NCI-H526 (cell line): ENCODE measurements around the gene NEXMIF.
A peak's percentile ranks its signal among the peaks of the same experiment; 100 is the strongest.
"Not testable (repeated sequence)": the region's sequence is repeated elsewhere in the genome, so short reads cannot be mapped to it uniquely, and the experiment has no call there.

Experiments used
- DNase-seq, 2 experiments: peaks; one replicate each; lab custom pipeline; 2025; lab: John Stamatoyannopoulos, UW

The NEXMIF gene

DNA sequence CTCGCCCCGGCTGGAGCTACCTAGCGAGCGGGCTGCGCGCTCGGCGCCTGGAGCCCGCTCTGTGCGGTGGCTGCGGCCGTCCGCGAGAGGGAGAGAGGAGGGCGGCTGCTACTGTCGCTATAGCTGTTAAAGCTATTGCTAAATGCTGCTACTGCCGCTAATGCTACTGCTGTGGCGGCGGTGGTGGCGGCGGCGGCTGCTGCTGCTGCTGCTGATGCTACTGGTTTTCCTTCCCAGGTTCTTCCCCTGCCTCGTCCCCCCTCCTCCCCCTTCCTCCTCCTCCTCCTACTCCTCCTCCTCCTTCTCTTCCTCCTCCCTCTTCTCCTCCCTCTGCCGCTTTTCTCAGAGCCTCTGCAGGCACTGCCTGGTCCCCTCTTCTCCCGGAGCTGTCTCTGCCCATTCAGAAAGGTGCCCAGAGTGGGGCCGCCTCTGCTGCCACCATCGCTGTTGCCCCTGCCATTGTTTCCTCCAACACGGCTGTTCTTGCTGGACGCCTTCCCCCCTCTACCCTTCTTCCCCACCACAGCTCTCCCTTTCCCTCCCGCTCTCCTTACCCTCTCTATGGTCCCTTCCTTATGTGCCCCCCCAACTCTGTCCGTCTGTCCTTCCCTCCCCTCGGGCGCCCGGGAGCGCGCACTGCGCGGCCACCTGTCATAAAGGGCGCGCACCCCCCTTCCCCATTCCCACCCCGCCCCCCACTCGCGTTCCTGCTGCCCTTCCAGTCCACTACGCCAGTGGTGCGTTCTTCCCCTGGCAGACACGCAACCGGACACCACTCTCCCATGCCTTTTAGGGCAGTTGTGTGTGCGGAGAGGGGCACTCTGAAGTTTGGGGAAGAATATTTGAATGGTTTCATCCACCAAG, at the start of gene NEXMIF:
Gene NEXMIF, minus strand, starts transcription at position 228 of the 864 bp plus-strand sequence.
- DNase-seq: no peak

DNA sequence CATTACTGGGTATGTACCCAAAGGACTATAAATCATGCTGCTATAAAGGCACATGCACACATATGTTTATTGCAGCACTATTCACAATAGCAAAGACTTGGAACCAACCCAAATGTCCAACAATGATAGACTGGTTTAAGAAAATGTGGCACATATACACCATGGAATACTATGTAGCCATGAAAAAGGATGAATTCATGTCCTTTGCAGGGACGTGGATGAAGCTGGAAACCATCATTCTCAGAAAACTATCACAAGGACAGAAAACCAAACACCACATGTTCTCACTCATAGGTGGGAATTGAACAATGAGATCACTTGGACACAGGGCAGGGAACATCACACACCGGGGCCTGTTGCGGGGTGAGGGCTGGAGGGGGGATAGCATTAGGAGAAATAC, 36.7 kb upstream of the NEXMIF start:
- not testable (repeated sequence) for DNase-seq

DNA sequence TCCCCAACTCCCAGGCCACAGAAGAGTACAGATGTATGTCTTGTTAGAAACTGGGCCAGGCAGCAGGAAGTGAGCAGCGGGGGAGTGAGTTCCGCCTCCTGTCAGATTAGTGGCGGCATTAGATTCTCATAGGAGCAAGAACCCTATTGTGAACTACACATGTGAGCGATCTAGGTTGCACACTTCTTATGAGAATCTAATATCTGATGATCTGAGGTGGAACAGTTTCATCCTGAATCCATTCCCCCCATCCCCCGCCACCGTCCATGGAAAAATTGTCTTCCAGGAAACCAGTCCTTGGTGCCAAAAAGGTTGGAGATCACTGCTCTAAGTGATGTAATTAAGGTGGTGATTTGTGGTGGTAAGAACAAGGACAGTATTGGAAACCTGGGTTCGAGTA, 24.5 kb upstream of the NEXMIF start:
- no peak for DNase-seq

DNA sequence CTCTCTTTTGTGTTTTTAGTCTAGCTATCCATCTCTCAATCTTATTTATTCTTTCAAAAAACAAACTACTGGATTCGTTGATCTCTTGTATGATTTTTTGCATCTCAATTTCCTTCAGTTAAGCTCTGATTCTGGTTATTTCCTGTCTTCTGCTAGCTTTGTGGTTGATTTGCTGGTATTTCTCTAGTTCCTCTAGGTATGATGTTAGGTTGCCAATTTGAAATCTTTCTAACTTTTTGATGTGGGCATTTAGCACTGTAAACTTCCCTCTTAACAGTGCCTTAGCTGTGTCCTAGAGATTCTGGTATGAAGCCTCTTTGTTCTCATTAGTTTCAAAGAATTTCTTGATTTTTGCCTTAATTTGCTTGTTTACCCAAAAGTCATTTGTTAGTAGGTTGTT, 15.2 kb upstream of the NEXMIF start:
- no peak for DNase-seq

DNA sequence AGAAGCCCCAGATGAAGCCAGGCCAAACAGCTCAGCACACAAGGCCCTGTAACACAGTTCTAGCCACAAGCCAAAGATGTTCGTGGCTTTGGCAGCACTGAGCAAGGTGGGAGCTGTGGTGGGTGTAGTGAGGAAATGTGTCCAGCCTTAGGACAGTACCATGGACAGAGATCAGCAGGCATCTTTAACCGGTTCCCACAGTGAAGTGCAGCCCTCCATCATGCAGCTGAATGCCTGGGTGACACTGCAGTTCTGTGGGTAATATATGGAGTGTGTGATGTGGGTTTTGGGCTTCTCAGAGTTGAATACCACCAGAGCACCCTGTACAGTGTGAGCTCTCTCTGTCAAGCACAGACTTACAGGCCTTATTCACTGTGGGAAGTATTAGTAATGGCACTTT, 6.0 kb upstream of the NEXMIF start:
- DNase-seq: no peak

DNA sequence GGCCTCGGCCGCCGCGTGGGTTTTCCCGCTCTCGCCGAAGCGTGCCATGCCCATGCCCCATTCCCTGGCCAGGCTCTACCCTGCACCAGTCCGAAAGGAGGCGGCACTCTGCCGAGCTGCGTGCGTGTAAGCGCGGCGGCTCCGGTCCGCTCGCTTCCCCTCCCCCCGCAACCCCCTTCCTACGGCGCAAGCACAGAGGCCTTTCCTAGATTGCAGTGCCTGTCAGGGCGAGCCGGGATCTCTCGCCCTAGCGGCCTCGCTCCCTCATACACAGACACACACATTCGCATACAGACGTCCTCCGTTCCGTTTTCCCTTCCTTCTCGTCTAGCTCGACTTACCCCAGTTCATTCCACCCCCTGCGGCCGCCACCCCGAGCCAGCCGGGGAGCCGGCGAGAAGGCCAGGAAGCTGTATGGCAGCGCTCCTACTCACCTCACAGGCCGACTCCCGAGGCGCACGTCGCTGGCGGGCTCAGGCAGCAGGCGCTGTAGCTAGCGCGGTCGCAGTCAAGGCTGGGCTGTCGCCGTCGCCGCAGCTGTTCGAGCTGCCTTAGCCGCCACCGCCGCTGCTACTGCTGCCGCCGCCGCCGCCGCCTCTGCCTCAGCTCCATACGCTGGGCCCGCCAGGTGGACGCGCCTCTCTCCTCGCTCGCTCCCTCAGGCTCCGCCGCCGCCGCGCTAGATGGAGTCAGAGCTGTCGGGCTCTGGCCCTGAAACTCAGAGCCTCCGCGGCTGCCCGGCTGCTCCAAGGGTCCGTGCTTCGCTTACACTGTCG, 615 bp downstream of the NEXMIF start:
- DNase-seq: peak; percentile 26 to 87

DNA sequence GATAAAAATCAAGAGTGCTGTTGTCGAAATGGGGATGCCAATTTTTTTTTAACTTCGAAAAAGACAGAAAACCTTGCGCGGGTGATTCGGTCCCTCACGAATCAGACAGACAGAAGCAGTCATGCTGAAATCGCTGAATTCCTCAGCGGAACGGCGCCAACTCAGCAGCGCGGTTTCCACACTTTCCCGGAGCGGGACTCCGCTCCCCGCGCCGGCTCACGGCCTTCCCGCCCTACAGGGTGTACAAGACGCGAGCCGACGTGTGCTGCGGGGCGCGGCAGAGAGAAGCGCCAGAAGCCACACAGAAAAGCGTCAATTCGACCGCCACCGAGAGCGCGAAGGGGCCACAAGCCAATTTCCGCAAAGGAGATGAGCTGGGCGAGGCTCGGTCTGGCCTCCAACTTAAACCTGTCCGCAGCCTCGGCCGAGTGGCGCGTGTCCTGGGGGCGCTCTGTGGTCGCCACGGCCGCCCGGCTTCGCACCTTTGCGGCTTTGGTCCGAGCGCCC, 1.3 kb downstream of the NEXMIF start:
- no peak for DNase-seq

DNA sequence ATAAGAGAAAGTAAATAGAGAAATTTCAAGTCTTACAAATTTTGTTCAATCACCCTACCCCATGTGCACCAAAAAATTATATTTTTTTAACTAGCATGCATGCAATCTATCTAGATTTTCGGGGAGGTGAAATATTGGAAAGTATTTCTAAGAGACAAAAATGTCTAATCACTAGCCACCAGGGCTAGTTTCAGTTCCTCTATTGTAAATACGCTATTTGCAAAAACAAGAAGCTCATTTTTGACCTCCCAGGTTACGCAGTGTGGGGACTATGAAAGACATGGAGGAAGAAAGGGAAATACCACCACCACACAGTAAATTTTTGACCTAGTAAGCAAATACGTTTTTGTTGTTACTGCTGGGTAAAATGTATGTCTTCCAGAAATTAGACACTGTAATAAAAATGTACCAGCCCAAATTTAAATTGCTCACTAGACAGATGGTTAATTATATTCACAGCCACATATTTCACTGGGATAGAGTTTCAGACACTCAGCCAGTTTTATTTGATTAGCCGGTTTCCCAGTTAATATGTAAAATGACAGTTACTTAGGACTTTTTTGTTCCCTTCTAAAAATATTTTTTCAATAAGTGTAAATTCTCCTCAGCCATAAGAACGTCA, 2.2 kb downstream of the NEXMIF start:
- peak in 1 of 2 experiments; percentile 4 for DNase-seq

DNA sequence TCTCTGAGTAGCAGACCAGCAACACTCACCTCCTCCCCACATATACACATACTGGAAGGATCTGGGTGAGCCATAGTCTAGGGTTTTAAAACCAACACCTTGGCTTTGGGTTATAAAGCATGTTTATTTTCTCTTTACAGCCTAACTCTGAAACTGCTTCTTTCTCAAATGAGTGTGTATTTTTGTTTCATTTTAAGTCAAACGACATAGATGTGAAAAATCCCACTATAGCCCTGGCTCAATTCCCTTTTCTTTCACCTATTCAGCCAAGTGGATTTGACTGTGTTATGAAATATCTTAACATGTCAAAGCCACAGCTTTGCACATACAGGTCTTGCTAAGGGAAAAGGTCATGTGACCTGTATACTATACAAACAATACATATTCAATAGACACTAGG, 13.8 kb downstream of the NEXMIF start:
- DNase-seq: no peak

DNA sequence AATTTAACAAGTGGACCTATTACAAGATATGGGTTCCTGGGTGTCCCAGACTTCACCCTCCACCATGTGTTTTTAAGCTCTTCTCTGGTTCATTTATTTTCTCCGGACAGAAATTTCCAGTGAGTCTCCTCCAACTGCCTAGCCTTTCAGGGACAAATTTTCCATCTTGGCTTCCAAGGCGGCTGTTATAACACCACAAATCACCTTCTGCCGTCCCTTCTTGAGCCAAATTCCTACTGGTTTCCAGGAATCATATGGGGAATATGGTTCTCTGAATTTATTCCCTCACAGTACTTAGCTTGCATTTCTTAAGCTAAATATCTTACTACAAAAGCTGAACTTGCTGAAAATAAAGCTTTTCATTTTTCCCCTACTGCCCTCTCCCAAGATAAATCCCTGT, 18.8 kb downstream of the NEXMIF start:
- DNase-seq: no peak

DNA sequence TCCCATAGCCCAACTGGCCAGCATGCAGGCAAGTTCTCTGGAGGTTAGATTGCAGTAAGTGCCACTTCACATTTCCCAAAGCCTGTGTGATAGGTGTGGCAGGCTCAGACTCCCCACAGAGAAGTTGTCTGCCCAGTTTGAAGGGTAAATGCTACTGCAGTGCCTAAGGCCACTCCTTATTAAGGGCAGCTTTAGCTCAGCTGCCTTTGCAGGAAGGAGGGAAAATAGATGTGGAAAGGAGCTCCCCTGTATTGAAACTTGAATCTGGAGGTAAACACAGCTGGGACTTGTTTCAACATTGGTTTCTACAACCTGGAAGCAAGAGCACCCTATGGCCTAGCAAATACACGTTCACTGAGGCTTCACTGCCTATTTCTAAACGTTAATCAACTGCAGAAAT, 22.4 kb downstream of the NEXMIF start:
- no peak for DNase-seq

DNA sequence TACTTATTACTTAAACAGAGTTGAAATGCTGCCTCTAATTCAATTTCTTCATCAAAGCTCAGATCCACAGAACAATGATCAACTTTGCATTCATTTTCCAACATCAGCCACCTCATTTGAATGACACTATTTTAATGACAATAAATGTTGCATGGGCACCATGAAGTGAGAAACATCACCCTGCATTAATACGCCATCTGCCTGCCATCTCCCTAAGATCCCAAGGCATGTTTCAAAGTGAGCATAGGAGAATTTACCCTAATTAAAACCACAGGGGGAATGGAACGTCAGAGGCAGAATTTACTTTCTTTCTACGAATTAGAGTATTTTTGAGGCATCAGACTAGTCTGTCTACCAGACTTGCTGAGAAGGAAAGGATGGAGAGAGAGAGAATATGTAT, 32.7 kb downstream of the NEXMIF start:
- no peak for DNase-seq

DNA sequence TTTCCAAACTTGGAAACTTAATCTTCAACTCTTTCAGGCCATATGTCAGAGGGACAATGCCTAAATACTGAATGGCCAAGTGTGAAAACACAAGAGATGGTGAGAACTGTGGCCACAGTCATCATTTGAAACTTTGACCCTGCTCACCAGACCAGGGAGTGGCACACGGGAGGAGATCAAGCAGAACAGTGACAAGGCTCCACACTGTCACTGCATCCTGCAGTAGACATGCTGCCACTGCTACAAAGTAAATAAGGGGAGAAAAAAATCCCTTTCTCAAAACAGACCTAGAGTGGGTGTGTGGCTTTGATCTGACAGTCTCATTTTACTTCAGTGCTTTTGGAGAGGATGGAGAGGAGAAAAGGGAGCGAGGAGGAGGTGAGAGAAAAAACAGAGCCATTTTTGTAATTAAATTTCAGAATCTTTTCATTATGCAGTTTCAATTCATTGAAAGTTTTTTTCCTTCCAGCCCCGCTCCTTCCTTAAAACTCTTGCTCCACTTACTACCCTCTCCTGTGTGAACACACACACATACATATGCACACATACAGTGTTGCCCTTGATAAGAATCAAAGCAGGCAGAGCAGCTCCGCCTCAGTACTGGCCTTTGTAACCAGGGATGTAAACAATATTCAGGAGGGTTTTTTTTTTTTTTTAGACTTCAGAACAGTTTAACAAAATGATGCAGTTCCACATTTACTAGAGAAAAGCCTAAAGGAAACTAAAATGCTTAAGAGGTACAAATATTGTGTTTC, 34.4 kb downstream of the NEXMIF start:
- DNase-seq: no peak

DNA sequence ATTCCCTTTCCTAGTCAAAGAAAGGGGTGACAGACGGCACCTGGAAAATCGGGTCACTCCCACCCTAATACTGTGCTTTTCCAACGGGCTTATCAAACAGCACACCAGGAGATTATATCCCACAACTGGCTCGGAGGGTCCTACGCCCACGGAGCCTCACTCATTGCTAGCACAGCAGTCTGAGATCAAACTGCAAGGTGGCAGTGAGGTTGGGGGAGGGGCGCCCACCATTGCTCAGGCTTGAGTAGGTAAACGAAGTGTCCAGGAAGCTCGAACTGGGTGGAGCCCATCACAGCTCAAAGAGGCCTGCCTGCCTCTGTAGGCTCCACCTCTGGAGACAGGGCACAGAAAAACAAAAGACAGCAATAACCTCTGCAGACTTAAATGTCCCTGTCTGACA, 42.9 kb downstream of the NEXMIF start:
- DNase-seq: not testable (repeated sequence)

DNA sequence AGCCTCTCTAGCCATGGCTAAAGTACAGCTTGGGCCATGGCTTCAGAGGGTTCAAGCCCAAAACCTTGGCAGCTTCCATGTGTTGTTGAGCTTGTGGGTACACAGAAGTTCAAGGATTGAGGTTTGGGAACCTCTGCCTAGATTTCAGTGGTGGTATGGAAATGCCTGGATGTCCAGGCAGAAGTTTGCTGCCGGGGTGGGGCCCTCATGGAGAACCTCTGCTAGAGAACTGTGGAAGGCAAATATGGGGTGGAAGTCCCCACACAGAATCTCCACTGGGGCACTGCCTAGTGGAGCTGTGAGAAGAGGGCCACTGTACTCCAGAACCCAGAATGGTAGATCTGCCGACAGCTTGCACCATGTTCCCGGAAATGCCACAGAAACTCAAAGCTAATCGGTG, 59.5 kb downstream of the NEXMIF start:
- no peak for DNase-seq

DNA sequence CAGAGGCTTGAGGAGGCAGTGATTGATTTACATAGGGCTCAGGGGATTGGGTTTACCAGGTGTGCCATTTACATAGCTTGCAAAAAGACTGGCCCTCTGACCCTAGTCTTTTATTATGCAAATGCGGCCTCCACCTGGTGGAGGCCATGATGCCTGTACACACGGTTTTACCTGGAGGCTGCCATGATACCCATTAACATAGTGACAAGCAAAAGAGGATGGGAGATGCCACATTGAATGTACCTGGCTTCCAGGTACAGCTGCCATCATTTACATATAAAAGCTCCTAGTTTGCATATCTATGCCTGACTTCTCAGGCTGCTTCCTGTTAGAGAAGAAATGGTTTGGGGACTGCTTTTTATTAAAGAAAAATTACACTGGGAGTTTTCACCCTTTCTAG, 72.0 kb downstream of the NEXMIF start:
- peak; percentile 8 to 46 for DNase-seq

DNA sequence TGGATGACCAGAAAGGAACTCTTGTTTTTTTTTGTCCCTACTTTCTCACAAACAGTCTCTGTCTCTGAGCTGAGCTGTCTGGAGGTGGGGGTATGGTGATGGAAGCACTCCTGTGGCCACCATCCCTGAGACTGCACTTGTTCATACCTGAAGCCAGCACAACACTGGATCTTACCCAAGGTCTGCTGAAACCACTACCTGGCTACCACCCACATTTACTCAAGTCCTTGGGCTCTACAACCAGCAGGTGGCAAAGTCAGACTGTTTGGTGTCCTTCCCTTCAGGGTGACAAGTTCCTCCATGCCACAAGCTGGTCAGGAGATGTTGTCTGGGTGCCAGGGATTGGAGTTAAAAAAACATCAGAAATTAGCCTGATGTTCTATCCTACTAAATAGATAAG, 89.7 kb downstream of the NEXMIF start:
- peak in 1 of 2 experiments; percentile 2 for DNase-seq

DNA sequence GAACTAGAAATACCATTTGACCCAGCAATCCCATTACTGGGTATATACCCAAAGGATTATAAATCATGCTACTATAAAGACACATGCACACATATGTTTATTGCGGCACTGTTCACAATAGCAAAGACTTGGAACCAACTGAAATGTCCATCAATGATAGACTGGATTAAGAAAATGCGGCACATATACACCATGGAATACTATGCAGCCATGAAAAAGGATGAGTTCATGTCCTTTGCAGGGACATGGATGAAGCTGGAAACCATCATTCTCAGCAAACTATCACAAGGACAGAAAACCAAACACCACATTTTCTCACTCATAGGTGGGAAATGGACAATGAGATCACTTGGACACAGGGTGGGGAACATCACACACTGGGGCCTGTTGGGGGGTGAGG, 105.5 kb downstream of the NEXMIF start:
- not testable (repeated sequence) for DNase-seq

DNA sequence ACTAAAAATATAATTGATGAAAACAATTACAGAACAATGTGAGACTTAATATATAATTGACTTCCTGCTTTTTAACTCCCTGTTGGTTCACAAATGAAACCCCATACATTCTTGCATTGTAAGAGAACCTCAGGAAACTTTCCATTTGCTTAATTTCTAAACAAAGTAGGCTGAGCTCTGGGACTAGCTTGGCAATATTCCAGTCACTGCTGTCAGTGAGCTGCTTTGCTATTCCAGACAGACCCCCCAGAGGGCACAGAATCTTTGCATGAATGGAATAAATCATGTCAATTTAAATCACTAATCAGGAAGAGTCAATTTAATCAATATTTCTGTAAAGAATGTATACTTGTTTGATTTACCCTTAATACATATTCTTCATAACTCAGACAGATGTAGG, 110.6 kb downstream of the NEXMIF start:
- no peak for DNase-seq

DNA sequence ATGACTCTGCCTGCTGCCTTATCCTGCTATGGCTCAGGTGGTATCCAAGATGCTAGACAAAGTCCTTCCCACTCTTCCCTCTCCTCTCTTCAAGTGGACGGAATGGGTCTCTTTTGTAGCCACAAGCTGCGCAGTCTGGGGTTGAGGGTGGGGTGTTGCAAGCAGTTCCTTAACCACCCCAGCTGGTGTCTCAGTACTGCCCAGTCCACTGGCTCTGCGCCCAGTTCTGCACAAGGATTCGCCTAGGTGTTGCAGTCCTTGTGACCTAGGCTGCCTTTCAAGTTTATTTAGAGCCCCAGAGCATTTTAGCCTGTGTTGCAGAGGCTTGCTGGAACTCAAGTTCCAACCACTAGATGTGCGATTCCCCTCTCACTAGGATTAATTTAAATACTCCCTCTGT, 120.7 kb downstream of the NEXMIF start:
- no peak for DNase-seq

DNA sequence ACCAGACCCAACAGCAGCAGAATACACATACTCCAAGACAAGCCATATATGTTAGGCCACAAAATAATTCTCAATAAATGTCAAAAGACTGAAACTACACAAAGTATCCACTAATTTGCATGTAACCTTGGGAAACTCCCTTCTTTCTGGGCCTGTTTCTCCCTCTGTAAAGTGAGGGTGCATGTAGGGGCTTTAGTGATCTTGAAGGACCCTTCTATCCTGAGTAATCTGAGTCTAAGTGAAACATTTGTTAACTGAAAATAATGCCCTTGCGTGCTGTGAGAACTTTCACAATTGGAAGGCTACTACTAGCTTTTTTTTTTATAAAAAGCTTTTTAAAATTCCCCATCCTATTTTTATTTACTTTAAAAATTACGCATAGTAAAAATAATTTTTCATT, 125.2 kb downstream of the NEXMIF start:
- DNase-seq: no peak

DNA sequence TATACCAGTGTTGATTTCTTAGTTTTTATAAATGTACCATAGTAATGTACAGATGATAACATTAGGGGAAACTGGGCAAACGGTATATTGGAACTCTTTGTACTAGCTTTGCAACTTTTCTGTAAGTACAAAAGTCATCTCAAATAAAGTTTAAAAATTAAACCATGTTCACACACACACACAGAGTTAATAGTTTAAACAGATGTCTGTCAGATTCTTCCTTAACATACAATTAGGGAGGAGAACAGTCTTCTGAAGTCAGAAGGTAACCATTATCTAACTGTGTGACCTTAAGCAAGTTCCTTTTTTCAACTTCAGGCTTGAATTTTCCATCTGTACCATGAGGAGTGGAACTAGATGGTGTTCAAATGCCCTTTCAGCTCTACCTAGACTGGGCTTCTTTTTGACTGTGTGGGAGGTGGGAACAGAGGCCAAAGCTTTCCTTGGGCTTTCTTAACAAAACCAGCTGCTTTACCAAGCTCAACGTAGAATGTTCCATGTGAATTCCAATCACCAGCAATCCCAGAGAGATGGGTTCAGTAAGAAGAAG, 127.8 kb downstream of the NEXMIF start:
- DNase-seq: no peak
